HG03039 (cell line): ENCODE data around the gene LIMS2.

Experiments
- ATAC-seq: cut with Tn5 transposase; IDR thresholded peaks from one replicate; pipeline ENCODE4 v1.9.1; 2021; ENCODE audit warnings: mild to moderate bottlenecking, moderate library complexity; ENCODE audit not compliant: unreplicated experiment

LIMS2 gene

DNA sequence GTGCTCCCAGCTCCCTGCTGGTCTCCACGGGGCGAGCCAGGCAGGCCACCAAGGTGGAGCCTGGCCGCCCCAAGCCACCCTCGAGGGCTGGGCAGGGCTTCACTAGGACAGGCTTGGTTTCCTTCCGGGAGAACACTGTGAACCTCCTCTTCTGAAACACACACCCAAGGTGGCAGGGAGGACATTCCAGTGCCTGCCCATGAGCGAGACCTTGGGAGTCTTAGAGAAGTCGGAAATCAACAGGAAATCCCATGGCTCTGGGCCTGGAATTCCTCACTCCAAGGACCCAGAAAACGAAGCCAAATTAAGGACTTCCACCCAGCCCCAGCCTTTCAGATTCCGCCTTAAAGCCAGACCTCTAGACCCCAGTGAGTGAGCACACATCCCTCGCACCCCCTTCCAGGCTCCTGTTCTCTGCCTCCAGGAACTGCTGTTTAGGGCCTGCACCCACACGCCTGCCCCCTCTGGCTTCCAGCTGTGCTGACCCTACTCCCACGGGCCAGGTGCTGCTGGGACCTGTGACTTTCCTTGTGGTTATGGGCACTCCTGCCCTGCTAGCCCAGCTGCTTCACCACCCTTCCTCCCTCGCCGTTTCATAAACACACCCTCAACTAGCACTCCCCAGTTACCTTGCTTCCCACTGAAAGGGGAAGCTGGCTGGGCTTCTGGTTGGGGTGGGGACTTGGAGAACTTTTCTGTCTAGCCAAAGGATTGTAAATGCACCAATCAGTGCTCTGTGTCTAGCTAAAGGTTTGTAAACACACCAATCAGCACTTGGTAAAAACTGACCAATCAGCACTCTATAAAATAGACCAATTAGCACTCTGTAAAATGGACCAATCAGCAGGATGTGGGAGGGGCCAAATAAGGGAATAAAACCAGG, 15.7 kb downstream of the LIMS2 start:
- ATAC-seq, result no peak

DNA sequence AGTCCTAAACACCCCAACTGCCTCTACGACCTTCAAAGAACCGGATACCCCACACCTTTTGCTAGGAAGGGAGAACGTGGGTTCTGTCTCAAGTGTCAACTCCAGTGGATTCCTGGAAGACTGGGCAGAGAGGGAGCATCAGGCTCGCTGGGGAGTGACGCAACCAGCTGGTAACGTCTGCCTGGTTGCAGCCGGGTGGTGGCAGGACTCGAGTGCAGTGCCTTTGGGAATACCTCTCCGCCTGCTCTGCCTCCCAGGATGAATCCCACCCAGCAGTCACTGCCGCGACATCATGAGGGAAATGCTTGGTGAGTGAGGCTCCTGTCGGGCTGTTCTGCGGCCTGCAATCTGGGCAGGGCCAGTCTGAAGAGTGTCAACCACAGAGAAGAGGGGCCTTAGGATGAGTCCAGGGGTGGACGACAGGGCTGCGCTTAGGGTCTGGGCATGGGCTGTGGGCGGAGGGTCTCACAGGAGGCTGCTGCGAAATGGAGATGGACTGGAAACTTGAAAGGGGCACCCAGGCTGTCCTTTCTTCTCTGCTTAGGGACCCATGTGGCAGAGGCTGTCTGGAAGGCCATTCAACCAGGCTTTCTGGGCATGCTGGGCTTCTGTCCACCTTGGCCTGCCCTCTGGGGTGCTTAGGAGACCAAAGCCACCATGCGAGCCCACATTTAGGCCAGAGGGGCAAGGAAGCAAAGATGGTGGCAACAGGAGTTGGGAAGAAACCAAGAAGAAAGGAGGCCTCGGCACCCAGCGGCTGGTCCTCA, 16.5 kb downstream of the LIMS2 start:
- no peak for ATAC-seq

DNA sequence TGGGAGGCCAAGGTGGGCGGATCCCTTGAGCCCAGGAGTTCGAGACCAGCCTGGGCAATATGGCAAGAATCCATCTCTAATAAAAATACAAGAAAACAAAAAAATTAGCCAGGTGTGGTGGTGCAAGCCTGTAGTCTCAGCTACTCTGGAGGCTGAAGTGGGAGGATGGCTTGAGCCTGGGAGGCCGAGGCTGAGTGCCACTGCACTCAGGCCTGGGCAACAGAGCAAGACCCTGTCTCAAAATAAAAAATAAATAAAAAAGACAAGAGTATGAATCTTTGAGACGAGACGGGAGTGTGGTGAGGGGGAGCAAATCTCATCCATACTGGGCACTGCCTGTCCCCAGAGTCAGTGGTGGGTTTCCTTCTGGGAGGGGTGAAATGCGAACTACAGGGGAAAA, 17.2 kb downstream of the LIMS2 start:
- ATAC-seq, result no peak

DNA sequence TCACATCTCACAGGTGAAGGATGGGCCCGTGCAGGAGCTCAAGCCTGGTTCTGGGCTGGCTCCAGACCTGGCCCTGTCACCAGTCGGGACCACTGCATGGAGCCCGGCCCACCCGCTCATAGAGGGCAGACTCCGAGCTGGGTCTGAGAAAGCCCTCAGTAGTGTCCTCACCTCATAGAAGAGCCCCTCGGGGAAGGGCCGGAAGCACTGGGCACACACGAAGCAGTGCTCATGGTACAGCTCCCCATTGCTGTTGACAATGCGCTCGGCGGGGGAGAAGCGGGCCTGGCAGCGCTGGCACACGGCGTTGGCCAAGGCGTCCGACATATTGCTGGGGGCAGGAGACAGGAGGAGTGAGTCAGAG, 18.1 kb downstream of the LIMS2 start:
- ATAC-seq, result no peak

DNA sequence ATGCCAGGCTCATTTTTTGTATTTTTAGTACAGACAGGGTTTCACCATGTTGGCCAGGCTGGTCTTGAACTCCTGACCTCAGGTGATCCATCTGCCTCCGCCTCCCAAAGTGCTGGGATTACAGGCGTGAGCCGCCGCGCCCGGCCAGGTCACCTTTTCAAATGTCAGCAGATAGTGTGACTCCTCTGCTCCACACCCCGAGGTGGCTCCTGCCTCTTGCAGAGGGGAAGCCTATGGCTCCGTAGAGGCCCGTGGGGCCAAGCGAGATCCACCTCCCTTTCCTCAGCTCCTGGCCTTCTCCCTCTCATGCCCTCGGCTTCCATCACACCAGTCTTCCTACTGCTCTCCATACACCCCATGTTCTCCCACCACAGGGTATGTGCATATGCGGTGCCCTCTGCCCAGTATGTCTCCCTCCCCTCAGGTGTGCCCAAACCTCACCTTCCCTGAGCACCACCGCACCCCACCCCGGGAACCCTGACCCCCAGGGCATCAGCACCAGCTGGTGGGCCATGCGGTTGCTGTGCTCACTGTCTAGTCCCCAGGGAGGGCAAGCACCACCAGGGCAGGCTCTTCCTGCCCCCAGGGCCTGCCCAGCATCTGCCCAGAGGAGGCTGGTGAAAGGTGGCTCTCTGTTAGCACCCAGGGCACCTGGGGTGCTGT, 18.6 kb downstream of the LIMS2 start:
- ATAC-seq, result no peak

DNA sequence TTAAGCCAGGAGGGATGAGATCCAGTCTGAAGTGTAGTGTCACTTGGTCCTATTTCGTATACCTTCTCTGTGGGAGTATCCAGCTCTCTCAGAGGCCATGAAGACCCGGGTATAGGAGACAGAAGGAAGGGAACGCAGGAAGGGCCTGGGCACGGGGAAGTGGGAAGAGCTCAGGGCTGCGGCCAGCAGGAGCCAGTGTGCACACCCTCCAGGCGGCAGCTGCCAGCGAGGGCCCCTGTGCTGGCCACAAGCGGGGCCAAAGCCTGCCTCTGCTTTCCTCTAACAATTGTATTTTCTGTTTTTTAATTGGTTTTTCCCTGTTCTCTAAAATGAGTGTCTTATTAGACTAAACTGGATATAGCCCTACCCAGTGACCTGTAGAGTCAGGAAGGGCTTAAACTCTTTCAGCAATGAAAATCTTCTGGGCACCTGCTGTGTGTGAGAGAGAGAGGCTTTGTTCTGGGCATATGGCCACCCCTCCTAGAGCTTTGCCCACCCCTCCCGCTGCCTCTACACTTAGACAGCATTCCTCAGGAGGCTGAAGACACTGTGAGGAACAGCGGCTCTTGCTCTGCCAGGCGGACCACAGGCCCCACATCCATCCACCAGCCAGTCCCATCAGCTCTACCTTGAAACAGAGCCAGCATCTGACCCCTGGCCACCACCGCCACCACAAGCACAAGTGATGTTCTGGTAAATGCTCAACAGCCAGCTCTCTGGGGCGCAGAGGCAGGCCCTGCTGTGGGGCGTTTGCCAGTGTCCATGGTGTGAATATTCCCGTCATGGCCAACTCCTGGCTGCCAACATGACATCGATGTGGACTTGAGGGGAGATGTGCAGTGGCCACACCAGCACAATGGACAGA, 19.9 kb downstream of the LIMS2 start:
- ATAC-seq, result no peak

DNA sequence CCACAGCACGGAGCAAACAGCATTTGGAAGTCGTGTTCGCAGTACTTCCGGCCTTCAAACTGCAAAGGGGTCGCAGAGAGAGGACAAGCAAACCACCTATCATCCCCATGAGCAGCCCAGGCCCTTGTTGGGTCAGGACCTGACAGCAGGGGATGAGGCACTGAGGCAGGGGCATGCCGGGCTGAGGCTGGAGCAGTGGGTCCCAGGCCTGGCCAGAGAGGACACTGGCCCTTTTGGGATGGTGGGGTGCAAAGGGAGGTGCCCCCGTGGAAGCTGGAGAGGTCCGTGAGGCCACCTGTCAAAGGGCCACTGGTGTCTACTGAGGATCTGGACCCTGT, 20.5 kb downstream of the LIMS2 start:
- ATAC-seq, result no peak

DNA sequence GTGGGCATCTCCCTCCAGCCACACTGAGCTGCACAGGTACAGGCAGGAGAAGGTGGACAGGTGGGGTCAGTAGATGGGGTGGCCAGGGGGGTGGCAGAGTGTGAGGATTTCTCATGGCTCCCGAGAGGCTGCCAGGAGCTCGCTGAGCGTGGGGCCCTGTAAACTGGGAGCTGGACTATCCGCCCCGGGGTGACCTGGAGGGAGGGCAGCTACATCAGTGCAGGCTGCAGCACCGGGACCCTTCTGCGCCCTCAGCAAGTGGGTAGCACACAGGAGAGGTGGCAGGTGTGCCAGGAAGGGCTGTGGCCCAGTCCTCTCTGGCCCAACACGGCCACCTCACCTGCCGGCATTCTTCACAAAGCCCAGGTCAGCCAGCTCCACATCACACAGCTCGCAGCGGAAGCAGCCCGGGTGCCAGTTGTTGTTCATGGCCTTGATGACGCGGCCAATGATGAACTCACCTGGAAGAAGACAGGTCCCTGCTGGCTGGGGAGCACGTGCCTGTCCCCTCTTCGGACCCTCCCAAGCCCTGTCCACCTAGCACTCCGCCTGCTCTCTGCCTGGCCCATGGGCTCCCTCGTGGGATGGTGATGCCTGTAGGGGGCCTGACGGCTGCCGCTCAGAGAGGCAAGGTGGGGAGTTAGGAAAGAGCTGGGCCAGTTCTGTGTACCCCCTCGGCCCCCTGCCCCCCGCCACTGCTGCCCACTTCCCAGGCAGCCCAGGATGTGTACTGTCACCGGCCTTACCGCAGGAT, 21.1 kb downstream of the LIMS2 start:
- no peak for ATAC-seq

DNA sequence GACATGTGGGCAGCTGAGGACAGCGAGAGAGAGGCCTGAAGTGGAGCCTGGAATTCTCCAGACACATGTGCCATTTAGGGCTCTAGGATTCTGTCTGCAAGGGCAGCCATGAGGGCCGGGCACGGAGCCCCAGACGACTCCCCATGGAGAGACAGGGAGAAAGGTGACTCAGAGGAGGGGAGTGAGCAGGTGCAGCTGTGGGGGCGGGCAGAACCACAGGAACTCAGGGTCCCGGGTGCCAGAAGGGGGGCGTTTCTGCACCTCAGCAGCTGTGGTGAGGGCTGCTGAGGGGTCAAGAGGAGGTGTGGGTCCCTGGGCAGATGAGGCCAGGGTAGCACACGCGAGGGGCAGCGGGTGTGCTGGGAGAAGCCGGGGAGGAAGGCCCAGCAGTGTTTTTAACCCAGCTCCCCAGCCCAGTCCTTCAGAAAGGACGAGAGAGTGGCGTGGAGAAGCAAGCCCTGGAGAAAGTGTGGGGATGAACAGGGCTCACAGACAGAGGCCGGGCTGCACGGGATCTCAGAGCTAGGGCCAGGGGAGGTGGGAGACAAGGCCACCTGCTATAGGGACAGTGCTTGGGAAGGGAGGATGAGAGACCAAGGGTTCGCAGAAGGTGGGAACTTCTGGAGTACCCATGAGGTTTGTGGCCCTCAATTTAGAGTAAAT, 21.8 kb downstream of the LIMS2 start:
- no peak for ATAC-seq

DNA sequence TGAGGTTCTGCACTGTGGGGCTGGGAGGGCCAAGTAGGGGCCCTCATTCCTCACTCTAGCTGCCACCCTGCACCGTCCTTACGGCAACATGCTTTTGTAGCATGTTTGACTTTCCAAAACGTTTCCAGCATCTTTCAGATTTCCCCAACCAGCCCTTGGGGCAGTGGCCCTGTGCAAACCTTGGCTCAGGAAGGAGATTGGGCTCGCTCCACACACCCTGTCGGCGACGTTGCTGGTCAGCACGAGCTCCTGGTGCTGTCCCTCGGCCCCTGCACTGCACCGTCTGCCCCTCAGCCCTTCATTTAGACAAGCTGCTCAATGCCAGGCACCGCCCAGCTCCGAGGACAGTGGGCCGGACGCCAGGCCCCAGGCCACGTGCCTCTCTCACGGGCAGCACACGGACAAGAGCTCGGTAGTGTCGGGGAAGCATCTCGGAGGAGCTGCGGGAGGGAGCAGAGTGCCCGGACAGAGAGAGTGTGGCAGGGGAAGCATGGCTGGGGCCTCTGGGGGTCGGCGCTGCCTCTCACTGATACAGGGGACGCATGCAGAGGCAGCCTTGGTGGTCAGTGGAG, 22.5 kb downstream of the LIMS2 start:
- no peak for ATAC-seq

DNA sequence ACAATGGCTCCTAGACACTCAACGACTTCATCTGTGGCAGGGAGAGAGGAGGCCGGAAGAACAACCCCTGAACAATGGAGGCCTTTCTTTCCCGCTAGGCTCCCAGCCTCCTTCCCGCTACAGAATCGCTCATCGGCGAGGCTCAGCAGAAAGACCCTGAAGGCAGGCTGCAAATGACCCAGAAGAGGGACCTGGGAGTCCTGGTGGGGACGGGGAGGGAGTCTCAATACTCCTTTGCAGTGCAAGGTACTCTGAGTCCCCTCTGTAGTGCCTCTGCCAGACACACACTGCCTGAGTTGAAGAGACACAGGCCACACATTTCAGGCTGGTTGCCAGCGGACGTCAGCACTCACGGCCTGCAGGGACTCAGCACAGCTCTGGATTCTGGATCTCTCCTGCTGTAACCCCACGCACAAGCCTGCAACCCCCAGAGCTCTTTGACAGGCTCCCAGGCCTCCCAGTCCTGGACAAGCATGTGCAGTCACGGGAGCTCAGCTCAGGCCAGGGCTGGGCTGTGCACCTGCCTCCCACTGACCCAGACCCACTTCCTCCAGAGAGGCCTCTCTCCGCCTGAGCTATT, 23.3 kb downstream of the LIMS2 start:
- no peak for ATAC-seq

DNA sequence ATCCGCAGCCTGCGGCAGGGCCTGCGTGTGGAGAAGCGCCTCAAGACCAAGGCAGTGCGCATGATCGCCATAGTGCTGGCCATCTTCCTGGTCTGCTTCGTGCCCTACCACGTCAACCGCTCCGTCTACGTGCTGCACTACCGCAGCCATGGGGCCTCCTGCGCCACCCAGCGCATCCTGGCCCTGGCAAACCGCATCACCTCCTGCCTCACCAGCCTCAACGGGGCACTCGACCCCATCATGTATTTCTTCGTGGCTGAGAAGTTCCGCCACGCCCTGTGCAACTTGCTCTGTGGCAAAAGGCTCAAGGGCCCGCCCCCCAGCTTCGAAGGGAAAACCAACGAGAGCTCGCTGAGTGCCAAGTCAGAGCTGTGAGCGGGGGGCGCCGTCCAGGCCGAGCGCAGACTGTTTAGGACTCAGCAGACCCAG, 23.9 kb downstream of the LIMS2 start:
- ATAC-seq, result no peak

DNA sequence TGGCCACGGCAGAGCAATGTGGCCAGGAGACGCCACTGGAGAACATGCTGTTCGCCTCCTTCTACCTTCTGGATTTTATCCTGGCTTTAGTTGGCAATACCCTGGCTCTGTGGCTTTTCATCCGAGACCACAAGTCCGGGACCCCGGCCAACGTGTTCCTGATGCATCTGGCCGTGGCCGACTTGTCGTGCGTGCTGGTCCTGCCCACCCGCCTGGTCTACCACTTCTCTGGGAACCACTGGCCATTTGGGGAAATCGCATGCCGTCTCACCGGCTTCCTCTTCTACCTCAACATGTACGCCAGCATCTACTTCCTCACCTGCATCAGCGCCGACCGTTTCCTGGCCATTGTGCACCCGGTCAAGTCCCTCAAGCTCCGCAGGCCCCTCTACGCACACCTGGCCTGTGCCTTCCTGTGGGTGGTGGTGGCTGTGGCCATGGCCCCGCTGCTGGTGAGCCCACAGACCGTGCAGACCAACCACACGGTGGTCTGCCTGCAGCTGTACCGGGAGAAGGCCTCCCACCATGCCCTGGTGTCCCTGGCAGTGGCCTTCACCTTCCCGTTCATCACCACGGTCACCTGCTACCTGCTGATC, 24.4 kb downstream of the LIMS2 start:
- no peak for ATAC-seq

DNA sequence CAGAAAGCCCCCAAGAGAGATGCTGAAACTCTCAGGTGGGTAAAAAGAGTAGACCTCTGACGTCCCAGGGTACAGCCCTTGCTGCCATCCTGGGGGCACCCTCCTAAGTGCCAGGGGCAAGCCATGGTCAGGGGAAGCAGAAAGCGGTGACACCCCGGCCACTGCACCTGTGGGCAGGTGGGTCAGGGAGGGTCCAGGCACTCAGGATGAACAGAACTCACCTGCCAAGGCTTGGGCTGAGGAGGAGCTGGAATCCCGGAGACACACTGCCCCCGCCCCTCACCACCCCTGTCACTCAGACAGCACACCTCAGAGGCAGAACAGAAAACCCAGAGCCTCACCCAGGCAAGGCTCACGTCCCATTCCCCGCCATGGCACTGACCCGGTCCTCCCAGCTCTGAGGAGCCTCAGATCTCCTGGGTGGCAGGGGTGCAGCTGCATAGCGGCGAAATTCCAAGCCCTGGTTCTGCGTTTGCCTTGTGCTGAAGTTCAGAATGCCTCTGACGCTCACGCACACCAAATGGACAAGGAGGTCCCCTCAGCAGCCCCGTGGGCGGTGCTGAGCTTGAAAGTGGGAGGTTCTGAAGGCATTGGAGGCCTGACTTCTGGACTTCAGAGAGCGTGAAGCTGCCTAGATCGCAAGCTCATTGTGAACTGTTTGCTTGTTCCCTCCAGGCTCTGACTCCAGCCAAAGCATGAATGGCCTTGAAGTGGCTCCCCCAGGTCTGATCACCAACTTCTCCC, 25.1 kb downstream of the LIMS2 start:
- no peak for ATAC-seq

DNA sequence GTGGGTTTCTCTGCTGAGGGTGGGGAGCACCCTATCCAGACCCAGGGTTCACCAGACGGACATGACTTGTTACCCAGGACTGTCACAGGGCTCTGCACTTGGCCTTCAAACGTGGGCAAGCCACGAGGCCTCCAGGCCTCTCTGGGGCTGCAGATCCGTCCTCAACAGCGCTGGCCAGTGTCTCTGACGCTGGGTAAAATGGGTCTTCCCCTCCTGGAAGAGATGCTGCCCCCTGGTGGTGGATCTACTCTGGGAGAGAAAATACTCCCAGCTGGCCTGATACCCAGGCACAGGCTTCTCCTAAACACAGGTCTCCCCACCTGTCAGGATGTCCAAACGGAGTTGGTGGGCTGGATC, 25.7 kb downstream of the LIMS2 start:
- peak; percentile 49 for ATAC-seq

DNA sequence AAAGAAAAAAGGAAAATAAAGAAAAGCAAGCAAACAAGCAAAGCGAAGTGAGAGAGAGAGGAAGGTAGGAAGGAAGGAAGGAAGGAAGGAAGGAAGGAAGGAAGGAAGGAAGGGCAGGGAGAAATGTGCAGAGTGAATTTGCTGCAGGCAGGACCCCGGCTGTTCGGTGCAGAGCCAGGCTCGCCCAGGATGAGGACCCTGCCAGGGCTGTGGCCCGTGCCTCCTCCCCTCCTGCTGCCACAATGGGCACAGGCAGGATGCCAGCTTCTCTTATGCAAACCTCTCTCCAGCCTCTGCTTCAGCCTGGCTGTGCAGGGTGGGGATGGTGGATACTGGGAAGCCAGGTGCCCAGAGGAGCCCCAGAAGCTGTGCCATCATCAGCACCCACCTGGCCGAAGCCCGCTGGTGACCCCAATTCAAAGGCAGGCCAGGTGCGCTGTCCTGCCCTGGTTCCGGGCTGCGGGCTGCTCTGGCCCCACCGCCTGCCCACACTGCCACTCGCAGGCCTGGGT, 26.2 kb downstream of the LIMS2 start:
- ATAC-seq, result no peak

DNA sequence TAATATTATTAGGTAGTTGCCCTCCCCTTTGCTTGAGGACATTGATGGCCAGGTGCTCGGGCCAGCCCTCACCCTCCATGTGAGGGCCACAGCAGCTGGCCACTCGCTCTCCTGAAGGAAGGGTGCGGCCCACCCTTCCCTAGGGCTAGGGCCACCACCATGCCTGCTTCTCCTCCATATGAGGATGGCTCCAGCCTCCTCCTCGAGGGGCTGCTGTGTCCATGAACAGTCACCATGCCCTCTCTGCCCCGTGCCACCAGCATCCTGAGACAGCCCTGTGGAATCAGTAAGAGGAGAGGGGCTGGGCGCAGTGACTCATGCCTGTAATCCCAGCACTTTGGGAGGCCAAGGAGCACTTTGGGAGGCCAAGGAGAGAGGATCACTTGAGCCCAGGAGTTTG, 27.0 kb downstream of the LIMS2 start:
- ATAC-seq, result no peak
